ENCODE data around the gene IL1R1. TPM values are rescaled to one million over a fixed set of nuclear protein-coding genes. Genes with fewer than 3 reads are reported as not detected.

IL1R1 gene
- total and polyA plus RNA-seq, 4 donors: 2.5 to 12.6 (median 7.3) TPM

GRCh38 chr2:102159295-102159694, 16.7 kb downstream of the IL1R1 start:
- no peaks in the 10 kb centered on the region for H3K36me3 ChIP-seq (ENCODE audit: control insufficient read depth, insufficient read depth, low read length)
- H3K27me3 ChIP-seq (ENCODE audit: control insufficient read depth, insufficient read depth, low read length): no peaks in the 10 kb centered on the region
- H3K27ac ChIP-seq (ENCODE audit: low read depth, low read length): no peak overlapping the region
- no peaks in the 10 kb centered on the region for H3K9me3 ChIP-seq (ENCODE audit: control insufficient read depth, insufficient read depth, low read length)
- no peaks in the 10 kb centered on the region for H3K4me1 ChIP-seq (ENCODE audit: control insufficient read depth, insufficient read depth, low read length)
- WGBS (ENCODE audit: insufficient coverage): no CpG with 5 or more reads among the region's 1 CpG
- no peak for DNase-seq (ENCODE audit: low read depth in 4 of 6, low spot score in 6 of 6)
- H3K4me3 ChIP-seq (ENCODE audit: low read depth, low read length): no peak overlapping the region

- no peaks in the 10 kb centered on the region for H3K36me3 ChIP-seq (ENCODE audit: control insufficient read depth, insufficient read depth, low read length)
- H3K27ac ChIP-seq (ENCODE audit: low read depth, low read length): no peak overlapping the region
- H3K4me3 ChIP-seq (ENCODE audit: low read depth, low read length): no peak overlapping the region
- WGBS (ENCODE audit: insufficient coverage): no CpG with 5 or more reads among the region's 4 CpGs
- H3K4me1 ChIP-seq (ENCODE audit: control insufficient read depth, insufficient read depth, low read length): no peaks in the 10 kb centered on the region
- H3K27me3 ChIP-seq (ENCODE audit: control insufficient read depth, insufficient read depth, low read length): no peaks in the 10 kb centered on the region
- DNase-seq (ENCODE audit: low read depth in 4 of 6, low spot score in 6 of 6): peak in 1 of 6 donors; percentile 48
- H3K9me3 ChIP-seq (ENCODE audit: control insufficient read depth, insufficient read depth, low read length): no peaks in the 10 kb centered on the region
Observed at GRCh38 chr2:102166189-102166845, 23.8 kb downstream of the IL1R1 start.

- Histone ChIP-seq H3K9me3 (ENCODE audit: control insufficient read depth, insufficient read depth, low read length) (no peaks in the 10 kb centered on the region), H3K27ac (ENCODE audit: low read depth, low read length) (no peak overlapping the region), H3K36me3 (ENCODE audit: control insufficient read depth, insufficient read depth, low read length) (no peaks in the 10 kb centered on the region), H3K4me3 (ENCODE audit: low read depth, low read length) (no peak overlapping the region), H3K27me3 (ENCODE audit: control insufficient read depth, insufficient read depth, low read length) (no peaks in the 10 kb centered on the region), H3K4me1 (ENCODE audit: control insufficient read depth, insufficient read depth, low read length) (no peaks in the 10 kb centered on the region)
- WGBS (ENCODE audit: insufficient coverage): 93% methylated on average over 2 of the region's 5 CpGs
- peak in 1 of 6 donors; percentile 28 for DNase-seq (ENCODE audit: low read depth in 4 of 6, low spot score in 6 of 6)
Observed at GRCh38 chr2:102168026-102168771, 25.7 kb downstream of the IL1R1 start.

- no peak for DNase-seq (ENCODE audit: low read depth in 4 of 6, low spot score in 6 of 6)
- Histone ChIP-seq H3K9me3 (ENCODE audit: control insufficient read depth, insufficient read depth, low read length) (no peaks in the 10 kb centered on the region), H3K4me3 (ENCODE audit: low read depth, low read length) (no peak overlapping the region), H3K27me3 (ENCODE audit: control insufficient read depth, insufficient read depth, low read length) (no peaks in the 10 kb centered on the region), H3K36me3 (ENCODE audit: control insufficient read depth, insufficient read depth, low read length) (no peaks in the 10 kb centered on the region), H3K4me1 (ENCODE audit: control insufficient read depth, insufficient read depth, low read length) (no peaks in the 10 kb centered on the region), H3K27ac (ENCODE audit: low read depth, low read length) (no peak overlapping the region)
- WGBS (ENCODE audit: insufficient coverage): 75% methylated on average over 1 of the region's 5 CpGs
Observed at GRCh38 chr2:102171946-102172345, 29.4 kb downstream of the IL1R1 start.

GRCh38 chr2:102172745-102173144, 30.2 kb downstream of the IL1R1 start:
- Histone ChIP-seq H3K36me3 (ENCODE audit: control insufficient read depth, insufficient read depth, low read length) (no peaks in the 10 kb centered on the region), H3K4me1 (ENCODE audit: control insufficient read depth, insufficient read depth, low read length) (no peaks in the 10 kb centered on the region), H3K9me3 (ENCODE audit: control insufficient read depth, insufficient read depth, low read length) (no peaks in the 10 kb centered on the region), H3K27ac (ENCODE audit: low read depth, low read length) (no peak overlapping the region), H3K27me3 (ENCODE audit: control insufficient read depth, insufficient read depth, low read length) (no peaks in the 10 kb centered on the region), H3K4me3 (ENCODE audit: low read depth, low read length) (no peak overlapping the region)
- no CpG with 5 or more reads among the region's 3 CpGs for WGBS (ENCODE audit: insufficient coverage)
- DNase-seq (ENCODE audit: low read depth in 4 of 6, low spot score in 6 of 6): no peak

GRCh38 chr2:102176172-102176571, 33.6 kb downstream of the IL1R1 start:
- WGBS (ENCODE audit: insufficient coverage): 86% methylated on average over 3 of the region's 3 CpGs
- no peak for DNase-seq (ENCODE audit: low read depth in 4 of 6, low spot score in 6 of 6)
- no peaks in the 10 kb centered on the region for H3K4me1 ChIP-seq (ENCODE audit: control insufficient read depth, insufficient read depth, low read length)
- H3K4me3 ChIP-seq (ENCODE audit: low read depth, low read length): no peak overlapping the region
- no peaks in the 10 kb centered on the region for H3K9me3 ChIP-seq (ENCODE audit: control insufficient read depth, insufficient read depth, low read length)
- no peak overlapping the region for H3K27ac ChIP-seq (ENCODE audit: low read depth, low read length)
- no peaks in the 10 kb centered on the region for H3K27me3 ChIP-seq (ENCODE audit: control insufficient read depth, insufficient read depth, low read length)
- no peaks in the 10 kb centered on the region for H3K36me3 ChIP-seq (ENCODE audit: control insufficient read depth, insufficient read depth, low read length)

GRCh38 chr2:102177814-102178478, 35.4 kb downstream of the IL1R1 start:
- Histone ChIP-seq H3K27ac (ENCODE audit: low read depth, low read length) (no peak overlapping the region), H3K9me3 (ENCODE audit: control insufficient read depth, insufficient read depth, low read length) (no peaks in the 10 kb centered on the region), H3K4me3 (ENCODE audit: low read depth, low read length) (no peak overlapping the region), H3K36me3 (ENCODE audit: control insufficient read depth, insufficient read depth, low read length) (no peaks in the 10 kb centered on the region), H3K4me1 (ENCODE audit: control insufficient read depth, insufficient read depth, low read length) (no peaks in the 10 kb centered on the region), H3K27me3 (ENCODE audit: control insufficient read depth, insufficient read depth, low read length) (no peaks in the 10 kb centered on the region)
- WGBS (ENCODE audit: insufficient coverage): 91% methylated on average over 6 of the region's 7 CpGs
- DNase-seq (ENCODE audit: low read depth in 4 of 6, low spot score in 6 of 6): no peak

- Histone ChIP-seq H3K36me3 (ENCODE audit: control insufficient read depth, insufficient read depth, low read length) (no peaks in the 10 kb centered on the region), H3K4me3 (ENCODE audit: low read depth, low read length) (no peak overlapping the region), H3K4me1 (ENCODE audit: control insufficient read depth, insufficient read depth, low read length) (no peaks in the 10 kb centered on the region), H3K9me3 (ENCODE audit: control insufficient read depth, insufficient read depth, low read length) (no peaks in the 10 kb centered on the region), H3K27me3 (ENCODE audit: control insufficient read depth, insufficient read depth, low read length) (peaks cover 1% of the 10 kb centered on the region), H3K27ac (ENCODE audit: low read depth, low read length) (no peak overlapping the region)
- WGBS (ENCODE audit: insufficient coverage): no CpG with 5 or more reads among the region's 3 CpGs
- DNase-seq (ENCODE audit: low read depth in 4 of 6, low spot score in 6 of 6): no peak
Observed at GRCh38 chr2:102179061-102179460, 36.5 kb downstream of the IL1R1 start.

- Histone ChIP-seq H3K9me3 (ENCODE audit: control insufficient read depth, insufficient read depth, low read length) (no peaks in the 10 kb centered on the region), H3K4me1 (ENCODE audit: control insufficient read depth, insufficient read depth, low read length) (no peaks in the 10 kb centered on the region), H3K4me3 (ENCODE audit: low read depth, low read length) (no peak overlapping the region), H3K36me3 (ENCODE audit: control insufficient read depth, insufficient read depth, low read length) (no peaks in the 10 kb centered on the region), H3K27ac (ENCODE audit: low read depth, low read length) (no peak overlapping the region), H3K27me3 (ENCODE audit: control insufficient read depth, insufficient read depth, low read length) (peaks cover 3% of the 10 kb centered on the region)
- no CpG with 5 or more reads among the region's 2 CpGs for WGBS (ENCODE audit: insufficient coverage)
- DNase-seq (ENCODE audit: low read depth in 4 of 6, low spot score in 6 of 6): no peak
Observed at GRCh38 chr2:102179788-102180686, 37.5 kb downstream of the IL1R1 start.
